Tibial artery (tissue), 4 donors: Measurements from ENCODE around the gene C5AR2.
A peak's percentile ranks its signal among the peaks of the same experiment; 100 is the strongest.

Source experiments
- DNase-seq, 2 donors: peaks; one replicate each; pipeline ENCODE4 v3.0.0-alpha.2; 2019
- H3K27ac ChIP-seq, 2 donors: fragments of 200-600 bp; sonication (generic) in 1 of 2; 1 replicate in 1 of 2; 2 replicates in 1 of 2; pipeline ENCODE4 v1.5.1; 2018 to 2019; ENCODE audit warnings: mild to moderate bottlenecking in 1 of 2
- H3K27me3 ChIP-seq, 2 donors: fragments of 200-600 bp; sonication (generic) in 1 of 2; one replicate each; pipeline versions ENCODE4 v1.5.1 to v1.6.0; 2016 to 2019
- H3K36me3 ChIP-seq, 3 donors: fragments of 200-600 bp; sonication (generic) in 2 of 3; one replicate each; pipeline ENCODE4 v1.5.1; 2016 to 2019; ENCODE audit warnings: mild to moderate bottlenecking in 2 of 3
- H3K4me1 ChIP-seq, 4 donors: fragments of 200-600 bp; sonication (generic) in 2 of 4; 1 replicate in 3 of 4; 2 replicates in 1 of 4; pipeline ENCODE4 v1.5.1; 2016 to 2019
- H3K4me3 ChIP-seq, 2 donors: fragments of 200-600 bp; sonication (generic) in 1 of 2; 1 replicate in 1 of 2; 2 replicates in 1 of 2; pipeline ENCODE4 v1.5.1; 2018 to 2019; ENCODE audit warnings: mild to moderate bottlenecking in 2 of 2
- H3K9me3 ChIP-seq, 3 donors: fragments of 200-600 bp; sonication (generic) in 1 of 3; one replicate each; pipeline ENCODE4 v1.5.1; 2016 to 2019
- CTCF ChIP-seq, 2 experiments: fragments of 200-600 bp in 1 of 2; fragments of 450-650 bp in 1 of 2; IDR thresholded peaks; one replicate each; pipeline ENCODE4 v1.5.1; 2017 to 2019; ENCODE audit warnings: antibody characterized with exemption in 2 of 2, mild to moderate bottlenecking in 1 of 2, moderate library complexity in 1 of 2
- intact Hi-C: fragments of 100-400 bp; cut with DNase I; formaldehyde crosslinking; loops from one replicate; pipeline ENCODE4 v1.15.0; 2023; ENCODE audit warnings: low total_unique reads

C5AR2 gene

GRCh38 chr19:47303966-47304365 is 28.0 kb upstream of the C5AR2 start:
- no peak for TF ChIP-seq CTCF (IDR thresholded peaks at IDR 0.05)
- no peak for DNase-seq
- Histone ChIP-seq H3K4me3 (no peak overlapping the region), H3K4me1 (peaks cover 0 to 27% (median 9%) of the 10 kb centered on the region in 4 donors), H3K9me3 (no peaks in the 10 kb centered on the region), H3K27me3 (no peaks in the 10 kb centered on the region), H3K27ac (no peak overlapping the region), H3K36me3 (no peaks in the 10 kb centered on the region)
- intact Hi-C loops = loop anchor here (10.0 kb wide), 1 partner anchor 201 kb away; no protein-coding TSS in a partner anchor

GRCh38 chr19:47305309-47305751 is 26.6 kb upstream of the C5AR2 start:
- Histone ChIP-seq H3K4me3 (no peak overlapping the region), H3K27ac (peak overlapping the region in 1 of 2 donors; percentile 16), H3K27me3 (no peaks in the 10 kb centered on the region), H3K4me1 (peaks cover 0 to 38% (median 12%) of the 10 kb centered on the region in 4 donors), H3K36me3 (no peaks in the 10 kb centered on the region), H3K9me3 (no peaks in the 10 kb centered on the region)
- DNase-seq = peak; percentile 71 to 90
- TF ChIP-seq CTCF (IDR thresholded peaks at IDR 0.05) = peak; percentile 81 to 92
- intact Hi-C loops = loop anchor here (10.0 kb wide), 1 partner anchor 199 kb away; no protein-coding TSS in a partner anchor

- peaks cover 0 to 38% (median 12%) of the 10 kb centered on the region in 4 donors for H3K4me1 ChIP-seq
- no peaks in the 10 kb centered on the region for H3K27me3 ChIP-seq
- no peak for DNase-seq
- TF ChIP-seq CTCF (IDR thresholded peaks at IDR 0.05) = no peak
- H3K4me3 ChIP-seq = no peak overlapping the region
- intact Hi-C loops = loop anchor here (10.0 kb wide), 1 partner anchor 198 kb away; no protein-coding TSS in a partner anchor
- no peaks in the 10 kb centered on the region for H3K36me3 ChIP-seq
- peak overlapping the region in 1 of 2 donors; percentile 16 for H3K27ac ChIP-seq
- no peaks in the 10 kb centered on the region for H3K9me3 ChIP-seq
Measured at GRCh38 chr19:47306303-47306702, 25.7 kb upstream of the C5AR2 start.

- no peak for TF ChIP-seq CTCF (IDR thresholded peaks at IDR 0.05)
- intact Hi-C loops = loop anchor here (10.0 kb wide), 1 partner anchor 196 kb away; no protein-coding TSS in a partner anchor
- H3K4me1 ChIP-seq = peaks cover 0 to 38% (median 12%) of the 10 kb centered on the region in 4 donors
- H3K27me3 ChIP-seq = no peaks in the 10 kb centered on the region
- no peak overlapping the region for H3K4me3 ChIP-seq
- no peaks in the 10 kb centered on the region for H3K9me3 ChIP-seq
- H3K27ac ChIP-seq = peak overlapping the region; percentile 38 to 62
- DNase-seq = peak; percentile 34 to 83
- no peaks in the 10 kb centered on the region for H3K36me3 ChIP-seq
Measured at GRCh38 chr19:47309038-47309437, 22.9 kb upstream of the C5AR2 start.

- intact Hi-C loops = loop anchor here (10.0 kb wide), 1 partner anchor 195 kb away; no protein-coding TSS in a partner anchor
- TF ChIP-seq CTCF (IDR thresholded peaks at IDR 0.05) = no peak
Measured at GRCh38 chr19:47309608-47310007, 22.4 kb upstream of the C5AR2 start, which contains the start of gene C5AR1. Gene C5AR1 (plus strand): TSS chr19:47309861. CDS start chr19:47309896, 35 bp downstream.

More at GRCh38 chr19:47309608-47310007, 22.4 kb upstream of the C5AR2 start, which contains the start of gene C5AR1:
- peak within 1 kb of the TSS; percentile 20 to 24 for H3K4me3 ChIP-seq
- no peaks in the 10 kb centered on the region for H3K36me3 ChIP-seq
- no peaks in the 10 kb centered on the region for H3K27me3 ChIP-seq
- peak; percentile 66 to 76 for DNase-seq
- peaks cover 0 to 38% (median 12%) of the 10 kb centered on the region in 4 donors for H3K4me1 ChIP-seq
- no peaks in the 10 kb centered on the region for H3K9me3 ChIP-seq
- peak within 1 kb of the TSS; percentile 38 to 62 for H3K27ac ChIP-seq
